Hepatocyte (in vitro differentiated cells): ENCODE measurements around the gene CACNA2D1. TPM values are rescaled to one million over a fixed set of nuclear protein-coding genes. Genes with fewer than 3 reads are reported as not detected.

ENCODE experiments used
- DNase-seq: peaks from one replicate; pipeline ENCODE4 v3.0.0-alpha.2; 2016; ENCODE audit warnings: low spot score
- H2AFZ ChIP-seq: fragments of 200-600 bp; sonication (generic); 2 replicates; pipeline ENCODE4 v1.6.0; 2016; ENCODE audit warnings: antibody characterized with exemption, mild to moderate bottlenecking
- H3K27ac ChIP-seq: fragments of 200-600 bp; sonication (generic); 2 replicates; pipeline ENCODE4 v1.5.1; 2016; ENCODE audit warnings: mild to moderate bottlenecking
- H3K27me3 ChIP-seq: fragments of 200-600 bp; sonication (generic); 2 replicates; pipeline ENCODE4 v1.6.1; 2016
- H3K36me3 ChIP-seq: fragments of 200-600 bp; sonication (generic); replicated peaks from 2 replicates; pipeline ENCODE4 v1.5.1; 2016; ENCODE audit warnings: low read depth; ENCODE audit not compliant: insufficient read depth
- H3K4me1 ChIP-seq: fragments of 200-600 bp; sonication (generic); 2 replicates; pipeline ENCODE4 v1.5.1; 2016; ENCODE audit warnings: mild to moderate bottlenecking, moderate library complexity; ENCODE audit not compliant: insufficient read depth
- H3K4me2 ChIP-seq: fragments of 200-600 bp; sonication (generic); 2 replicates; pipeline ENCODE4 v1.6.0; 2016
- H3K4me3 ChIP-seq: fragments of 200-600 bp; sonication (generic); 2 replicates; pipeline ENCODE4 v1.5.1; 2016; ENCODE audit warnings: mild to moderate bottlenecking
- H3K79me2 ChIP-seq: fragments of 200-600 bp; sonication (generic); 2 replicates; pipeline ENCODE4 v1.6.0; 2017; ENCODE audit warnings: mild to moderate bottlenecking
- H3K9me2 ChIP-seq: fragments of 200-600 bp; sonication (generic); replicated peaks from 2 replicates; pipeline ENCODE4 v1.6.0; 2017; ENCODE audit warnings: mild to moderate bottlenecking; ENCODE audit not compliant: insufficient read depth
- H3K9me3 ChIP-seq: fragments of 200-600 bp; sonication (generic); 2 replicates; pipeline ENCODE4 v1.5.1; 2016; ENCODE audit warnings: low read depth, mild to moderate bottlenecking
- H4K20me1 ChIP-seq: fragments of 200-600 bp; sonication (generic); 2 replicates; pipeline ENCODE4 v1.6.0; 2016; ENCODE audit warnings: mild to moderate bottlenecking; ENCODE audit not compliant: insufficient read depth, poor library complexity, severe bottlenecking
- EZH2 ChIP-seq: fragments of 200-600 bp; sonication (generic); IDR thresholded peaks from 2 replicates; pipeline ENCODE4 v1.6.1; 2016; ENCODE audit warnings: antibody characterized with exemption, mild to moderate bottlenecking, borderline replicate concordance
- EZH2phosphoT487 ChIP-seq: fragments of 200-600 bp; sonication (generic); IDR thresholded peaks from one replicate; pipeline ENCODE4 v1.6.1; 2018; ENCODE audit warnings: antibody characterized with exemption, mild to moderate bottlenecking, low read depth, moderate library complexity; ENCODE audit not compliant: unreplicated experiment, severe bottlenecking
- WGBS: methylation state at CpG from one replicate; pipeline ENCODE4 v1.1.6; 2016; ENCODE audit warnings: low lambda C conversion rate; ENCODE audit errors: missing lambda C conversion rate; 5-methylcytosine and 5-hydroxymethylcytosine counted together
- polyA plus RNA-seq: library from polyadenylated mRNA; unstranded; fragments of >200 nt; fragmentation: Nextera tagmentation; extraction: Ambion mirVana; gene quantifications from 2 replicates; pipeline ENCODE4 v1.2.1, GENCODE V29; 2016
- total RNA-seq: library from RNA; depleted of rRNA; stranded (reverse); fragments of >200 nt; gene quantifications from 2 replicates; pipeline ENCODE4 v1.2.3, GENCODE V29; 2014
- TF ChIP-seq, protein P1 (sequence below): fragments of 200-600 bp; sonication (generic); IDR thresholded peaks from 2 replicates; pipeline ENCODE4 v1.5.1; 2016; ENCODE audit warnings: antibody characterized with exemption, mild to moderate bottlenecking; ENCODE audit not compliant: poor library complexity

Gene CACNA2D1
- total and polyA plus RNA-seq, 2 experiments from 2014 or later: 3.1 to 18.9 TPM

DNA sequence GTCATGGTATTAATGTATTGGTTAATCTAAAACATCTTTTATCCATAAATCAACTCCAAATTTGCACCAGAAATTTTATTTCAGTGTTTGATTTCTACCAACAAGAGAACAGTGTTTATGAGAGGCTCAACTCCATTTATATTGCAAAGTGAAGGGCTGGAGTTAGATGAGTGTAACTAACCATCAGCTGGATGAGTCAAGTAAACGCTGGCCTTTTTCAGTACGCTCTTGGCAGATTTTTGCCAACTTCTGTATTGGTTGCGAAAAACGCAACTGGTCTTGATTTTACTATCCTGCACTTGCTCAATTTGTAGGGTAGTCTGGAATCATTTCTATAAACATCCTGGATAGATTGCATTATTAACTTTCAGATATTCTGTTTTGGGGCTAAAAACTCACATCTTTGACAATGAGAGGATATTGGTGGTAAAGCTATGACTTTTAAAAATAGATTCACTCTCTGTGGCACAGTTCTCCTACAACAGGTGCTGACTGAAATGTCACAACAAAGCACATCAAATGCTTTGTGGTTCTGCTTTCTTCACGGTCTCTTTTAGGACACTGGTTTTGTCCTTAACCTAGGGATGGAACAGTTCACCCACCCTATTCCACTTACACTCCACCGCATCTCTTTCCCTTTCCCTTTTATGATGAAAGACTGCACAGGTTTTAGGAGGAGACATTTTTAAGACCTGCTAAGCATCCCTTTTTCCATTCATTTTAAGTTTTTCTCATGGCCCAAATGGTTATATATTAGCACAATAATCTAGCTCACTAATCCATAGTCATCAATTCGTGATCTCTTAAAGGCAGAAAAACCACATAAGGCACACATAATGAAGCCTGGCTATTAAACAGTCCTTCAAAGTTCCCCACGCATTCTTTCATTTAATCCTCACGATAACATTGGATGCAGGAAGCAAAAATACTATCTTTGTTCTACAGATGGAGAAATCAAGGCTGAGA lies 12.8 kb downstream of the CACNA2D1 start:
- TF ChIP-seq EZH2phosphoT487 (no peak), EZH2 (no peak)
- TF ChIP-seq, protein P1, sequence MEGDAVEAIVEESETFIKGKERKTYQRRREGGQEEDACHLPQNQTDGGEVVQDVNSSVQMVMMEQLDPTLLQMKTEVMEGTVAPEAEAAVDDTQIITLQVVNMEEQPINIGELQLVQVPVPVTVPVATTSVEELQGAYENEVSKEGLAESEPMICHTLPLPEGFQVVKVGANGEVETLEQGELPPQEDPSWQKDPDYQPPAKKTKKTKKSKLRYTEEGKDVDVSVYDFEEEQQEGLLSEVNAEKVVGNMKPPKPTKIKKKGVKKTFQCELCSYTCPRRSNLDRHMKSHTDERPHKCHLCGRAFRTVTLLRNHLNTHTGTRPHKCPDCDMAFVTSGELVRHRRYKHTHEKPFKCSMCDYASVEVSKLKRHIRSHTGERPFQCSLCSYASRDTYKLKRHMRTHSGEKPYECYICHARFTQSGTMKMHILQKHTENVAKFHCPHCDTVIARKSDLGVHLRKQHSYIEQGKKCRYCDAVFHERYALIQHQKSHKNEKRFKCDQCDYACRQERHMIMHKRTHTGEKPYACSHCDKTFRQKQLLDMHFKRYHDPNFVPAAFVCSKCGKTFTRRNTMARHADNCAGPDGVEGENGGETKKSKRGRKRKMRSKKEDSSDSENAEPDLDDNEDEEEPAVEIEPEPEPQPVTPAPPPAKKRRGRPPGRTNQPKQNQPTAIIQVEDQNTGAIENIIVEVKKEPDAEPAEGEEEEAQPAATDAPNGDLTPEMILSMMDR: no peak
- Histone ChIP-seq H3K27me3 (no peaks in the 10 kb centered on the region), H2AFZ (no peak overlapping the region), H4K20me1 (no peaks in the 10 kb centered on the region), H3K9me3 (no peaks in the 10 kb centered on the region), H3K4me3 (no peak overlapping the region), H3K36me3 (no peaks in the 10 kb centered on the region), H3K4me1 (no peaks in the 10 kb centered on the region), H3K27ac (no peak overlapping the region), H3K9me2 (no peaks in the 10 kb centered on the region), H3K4me2 (no peak overlapping the region), H3K79me2 (no peaks in the 10 kb centered on the region)
- WGBS: 48% methylated on average over 9 of the region's 9 CpGs
- DNase-seq: no peak

DNA sequence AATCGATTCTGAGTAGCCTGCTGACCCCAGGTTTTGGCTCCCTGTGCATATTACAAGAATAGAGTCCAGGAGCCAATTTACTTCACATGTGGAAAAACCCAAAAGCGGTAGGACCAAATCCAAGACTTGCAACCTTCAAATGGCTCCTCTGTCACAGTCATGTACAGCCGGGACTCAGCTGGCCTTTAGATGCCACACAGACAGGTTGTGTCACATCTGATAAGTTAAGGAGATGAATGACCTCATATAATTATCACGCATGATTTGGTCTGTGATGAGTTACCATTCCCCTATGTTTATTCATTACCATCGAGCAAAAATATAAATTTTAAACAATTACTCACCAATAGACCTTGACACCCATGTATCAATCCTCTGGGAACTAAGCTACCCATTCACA lies 14.2 kb downstream of the CACNA2D1 start:
- TF ChIP-seq EZH2phosphoT487 (no peak), EZH2 (no peak)
- TF ChIP-seq, protein P1: no peak
- DNase-seq: no peak
- Histone ChIP-seq H2AFZ (no peak overlapping the region), H3K36me3 (no peaks in the 10 kb centered on the region), H3K79me2 (no peaks in the 10 kb centered on the region), H3K27ac (no peak overlapping the region), H3K4me1 (no peaks in the 10 kb centered on the region), H3K27me3 (no peaks in the 10 kb centered on the region), H3K4me3 (no peak overlapping the region), H4K20me1 (no peaks in the 10 kb centered on the region), H3K9me2 (no peaks in the 10 kb centered on the region), H3K9me3 (no peaks in the 10 kb centered on the region), H3K4me2 (no peak overlapping the region)
- 85% methylated on average over 5 of the region's 5 CpGs for WGBS

DNA sequence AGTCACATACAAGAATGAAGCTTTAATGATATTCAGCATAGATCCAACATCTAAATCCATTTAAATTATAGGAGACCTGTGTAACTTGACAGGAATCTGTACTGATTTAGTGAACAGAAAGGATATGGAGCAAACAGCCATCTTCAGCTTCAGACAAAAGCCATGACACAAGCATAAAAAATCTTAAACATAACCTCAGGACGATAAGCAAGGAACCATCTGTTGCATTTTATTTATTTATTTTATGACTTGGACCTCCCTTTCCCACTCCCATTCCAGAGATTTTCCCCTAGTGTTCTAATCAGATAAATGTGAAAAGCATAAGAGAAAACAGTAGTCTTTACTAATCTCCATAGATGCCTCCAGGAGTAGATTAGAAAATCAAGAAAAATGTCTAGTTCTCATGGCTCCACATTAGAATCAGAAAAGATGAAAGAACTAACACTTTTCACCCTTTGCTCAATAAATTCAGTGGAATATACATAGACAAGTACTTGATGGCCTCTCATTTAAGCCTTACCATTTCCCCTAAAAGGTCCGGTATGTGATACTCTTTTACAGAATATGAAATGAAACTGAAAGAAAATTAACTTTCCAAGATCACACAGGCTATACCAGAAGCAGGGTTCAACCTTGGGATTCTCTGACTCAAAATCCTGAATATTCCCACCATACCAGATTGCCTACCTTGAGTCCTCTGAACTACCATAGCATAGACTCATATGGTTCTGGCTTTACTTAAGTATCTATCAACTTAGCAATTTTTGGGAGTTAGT lies 15.2 kb downstream of the CACNA2D1 start:
- H3K9me2 ChIP-seq: no peaks in the 10 kb centered on the region

More for the DNA sequence above, 15.2 kb downstream of the CACNA2D1 start:
- Histone ChIP-seq H4K20me1 (no peaks in the 10 kb centered on the region), H3K27me3 (no peaks in the 10 kb centered on the region), H3K4me2 (no peak overlapping the region), H3K36me3 (no peaks in the 10 kb centered on the region), H3K4me1 (no peaks in the 10 kb centered on the region), H3K27ac (no peak overlapping the region), H3K4me3 (no peak overlapping the region), H3K9me3 (no peaks in the 10 kb centered on the region), H2AFZ (no peak overlapping the region), H3K79me2 (no peaks in the 10 kb centered on the region)
- WGBS: 77% methylated on average over 2 of the region's 2 CpGs
- TF ChIP-seq EZH2 (no peak), EZH2phosphoT487 (no peak)
- TF ChIP-seq, protein P1: no peak
- DNase-seq: no peak
